Stimulated activated CD8-positive, alpha-beta memory T cell treated with anti-CD3 and anti-CD28 coated beads, Interleukin-12 subunit alpha, Interleukin-12 subunit beta, amount 100 ng/mL, for 4 hours (primary cell): ENCODE data around the gene CNTN1.

ENCODE experiments used
- DNase-seq: peaks from one replicate; pipeline ENCODE4 v3.0.0-alpha.2; 2020; ENCODE audit warnings: low read depth

CNTN1 gene

DNA sequence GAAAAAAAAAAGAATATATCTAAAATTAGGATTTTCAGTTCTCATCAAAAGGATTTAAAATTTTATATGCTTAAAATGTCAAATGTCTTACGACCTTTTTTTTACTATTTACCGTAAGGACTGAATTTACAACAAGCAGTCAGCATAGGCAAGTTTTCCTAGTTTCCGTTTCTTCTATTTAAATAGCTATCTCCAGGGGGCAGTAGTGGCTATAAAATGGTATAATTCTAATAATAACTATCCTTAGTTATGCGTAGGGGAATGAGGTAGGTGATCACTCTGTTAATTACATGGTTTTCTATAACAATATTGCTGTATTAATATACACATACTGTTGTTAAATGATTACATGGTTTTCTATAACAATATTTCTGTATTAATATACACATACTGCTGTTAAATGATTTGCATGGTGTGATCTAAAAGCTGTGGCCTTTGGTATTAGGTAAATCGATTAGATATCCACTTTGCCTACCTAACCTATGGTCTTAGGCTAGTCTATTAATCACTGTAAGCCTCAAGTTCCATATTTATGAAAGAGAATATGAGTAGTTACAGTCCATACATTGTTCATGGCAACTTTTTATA, 278.2 kb downstream of the CNTN1 start:
- DNase-seq: no peak

DNA sequence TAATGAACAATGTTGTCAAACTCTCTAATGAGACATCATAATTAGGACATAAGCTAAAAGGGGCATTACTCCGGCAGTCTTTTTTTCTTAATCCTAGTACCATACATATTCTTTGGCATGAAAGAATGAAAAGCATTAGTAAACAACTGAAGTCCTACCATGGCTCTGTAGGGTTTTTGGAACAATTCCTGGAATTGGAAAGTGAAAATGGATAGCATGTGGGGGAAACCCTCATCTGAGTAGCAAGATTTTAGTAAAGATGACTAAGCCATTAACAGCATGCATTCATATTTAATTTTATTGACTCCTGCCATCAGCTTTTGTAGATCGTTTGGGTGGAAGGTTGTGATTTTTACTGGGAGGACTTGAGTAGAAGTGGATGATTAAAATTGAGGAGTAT, 279.7 kb downstream of the CNTN1 start:
- no peak for DNase-seq

DNA sequence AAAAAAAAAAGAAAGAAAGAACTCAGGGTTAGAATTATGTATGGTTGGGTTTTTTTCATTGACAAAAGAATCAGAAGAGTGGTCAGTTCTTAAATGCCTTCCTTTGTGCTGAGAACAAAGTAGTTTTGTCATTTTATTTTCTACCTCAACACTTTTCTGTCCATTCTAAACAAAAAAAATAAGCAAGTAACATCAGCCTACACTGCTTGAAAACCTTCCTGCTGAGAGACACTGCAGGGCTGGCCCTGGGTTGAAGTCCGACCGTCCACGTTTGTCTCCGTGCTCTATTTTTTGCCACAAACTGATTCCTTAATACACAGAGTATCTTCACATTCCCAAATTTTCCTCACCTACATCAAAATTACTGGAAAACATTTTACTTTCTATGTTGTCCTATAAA, 284.3 kb downstream of the CNTN1 start:
- no peak for DNase-seq

DNA sequence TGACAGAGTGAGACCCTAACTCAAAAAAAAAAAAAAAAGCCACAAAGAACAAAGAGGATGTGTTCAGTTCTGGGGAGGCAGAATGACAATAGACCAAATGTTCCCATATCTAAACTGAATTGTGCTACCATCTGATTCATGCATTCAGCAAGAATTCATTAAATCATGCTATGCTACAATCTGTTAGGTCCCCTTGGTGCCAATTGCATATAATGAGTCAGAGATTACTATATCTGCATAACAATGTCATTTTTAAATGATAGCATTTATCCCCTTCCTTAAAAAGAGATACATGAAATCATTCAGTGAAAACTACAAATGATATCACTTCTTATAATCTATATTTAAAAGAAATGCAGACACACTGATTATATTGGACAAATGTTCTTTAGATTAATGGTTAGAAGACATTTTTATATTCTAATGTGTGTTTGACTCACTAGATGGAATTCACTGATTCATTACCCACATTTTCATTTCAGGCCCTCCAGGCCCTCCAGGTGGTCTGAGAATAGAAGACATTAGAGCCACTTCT, 288.3 kb downstream of the CNTN1 start:
- DNase-seq: no peak

DNA sequence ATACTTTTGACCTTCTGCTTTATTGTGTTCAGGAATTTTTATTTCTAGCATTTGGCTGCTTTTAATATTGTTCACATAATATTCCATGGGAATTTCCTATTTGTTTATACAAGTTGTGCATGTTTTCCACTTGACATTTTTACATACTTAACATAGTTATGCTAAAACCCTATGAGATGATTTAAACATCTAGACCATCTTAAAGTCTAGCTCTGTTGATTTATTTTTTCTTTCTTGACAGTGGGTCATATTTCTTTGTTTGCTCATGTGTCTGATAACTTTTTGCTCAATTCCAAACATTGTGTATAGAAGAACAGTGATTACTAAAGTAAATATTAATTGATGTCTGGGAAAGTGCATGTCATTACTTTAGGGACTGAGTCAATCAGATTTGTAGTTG, 293.8 kb downstream of the CNTN1 start:
- no peak for DNase-seq

DNA sequence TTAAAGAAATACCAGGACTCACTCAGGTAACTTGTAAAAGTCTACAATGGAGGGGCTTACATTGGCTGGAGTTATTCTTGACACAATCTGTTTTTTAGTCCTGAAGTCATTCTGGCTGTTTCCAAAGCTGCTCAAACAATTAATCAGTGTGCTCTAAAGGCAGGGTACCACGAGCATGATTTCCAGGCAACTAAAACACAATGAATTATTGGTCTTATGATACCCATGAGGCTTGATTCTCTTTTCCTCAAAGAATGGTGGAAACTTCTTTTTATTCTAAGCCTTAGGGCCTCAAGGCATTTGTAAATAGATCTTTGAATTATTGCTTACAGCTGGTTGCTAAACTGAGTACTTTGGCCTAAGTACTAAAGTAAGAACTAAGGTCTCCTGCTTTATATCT, 296.1 kb downstream of the CNTN1 start:
- DNase-seq: no peak

DNA sequence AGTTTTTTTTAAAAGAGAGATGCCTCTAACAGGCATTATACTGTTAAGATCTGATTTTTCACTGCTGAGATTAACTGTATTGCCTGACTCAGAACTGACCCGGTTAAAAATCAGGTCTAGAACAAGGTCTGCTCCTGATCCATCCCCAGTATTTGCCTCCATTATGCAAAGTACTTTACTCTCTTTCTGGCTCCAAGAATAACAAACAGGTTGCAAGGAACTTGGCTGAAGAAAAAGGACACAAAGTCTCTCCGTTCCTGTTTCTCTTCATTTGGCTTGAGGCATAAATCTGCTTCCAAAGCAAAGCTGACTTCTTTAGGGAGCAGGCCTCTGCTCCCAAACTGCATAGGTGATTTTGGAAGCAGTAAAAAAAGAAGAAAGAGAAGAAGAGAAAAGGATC, 296.6 kb downstream of the CNTN1 start:
- DNase-seq: no peak

DNA sequence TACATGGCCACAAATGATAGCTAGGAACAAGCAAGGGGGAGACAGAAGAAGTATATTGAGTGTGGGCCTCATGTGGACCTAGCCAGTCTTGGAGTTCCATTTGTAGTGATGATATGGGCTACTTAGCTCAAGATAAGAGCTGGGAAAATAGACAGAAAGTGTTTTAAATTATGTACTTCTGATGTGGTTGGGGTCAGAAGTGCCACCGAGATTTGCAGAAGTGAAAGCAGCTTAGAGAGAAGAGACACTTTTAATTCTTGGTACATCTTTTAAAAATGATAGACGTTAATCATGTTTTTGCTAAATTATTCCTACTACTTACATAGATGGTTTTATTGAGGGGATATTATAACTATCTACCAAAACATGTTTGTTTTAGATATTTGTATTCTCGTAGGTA, 297.5 kb downstream of the CNTN1 start:
- no peak for DNase-seq

DNA sequence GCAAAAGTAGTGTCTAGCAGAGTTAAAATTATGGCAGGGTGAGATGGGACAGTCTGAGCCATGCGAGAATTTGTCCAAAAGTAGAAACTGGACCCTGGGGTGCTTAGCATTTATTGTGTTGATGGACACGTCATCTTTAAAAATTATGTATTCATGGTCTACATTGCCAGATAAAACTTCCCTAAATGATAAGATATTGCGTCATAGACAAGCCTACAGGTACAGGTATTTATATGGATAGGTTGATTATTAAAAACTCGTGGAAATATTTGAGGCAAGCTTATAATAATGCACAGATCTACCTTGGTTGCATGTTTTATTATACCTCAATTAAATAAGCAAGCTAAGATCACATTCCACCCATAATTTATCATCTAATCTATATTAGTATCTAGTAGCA, 299.9 kb downstream of the CNTN1 start:
- no peak for DNase-seq

DNA sequence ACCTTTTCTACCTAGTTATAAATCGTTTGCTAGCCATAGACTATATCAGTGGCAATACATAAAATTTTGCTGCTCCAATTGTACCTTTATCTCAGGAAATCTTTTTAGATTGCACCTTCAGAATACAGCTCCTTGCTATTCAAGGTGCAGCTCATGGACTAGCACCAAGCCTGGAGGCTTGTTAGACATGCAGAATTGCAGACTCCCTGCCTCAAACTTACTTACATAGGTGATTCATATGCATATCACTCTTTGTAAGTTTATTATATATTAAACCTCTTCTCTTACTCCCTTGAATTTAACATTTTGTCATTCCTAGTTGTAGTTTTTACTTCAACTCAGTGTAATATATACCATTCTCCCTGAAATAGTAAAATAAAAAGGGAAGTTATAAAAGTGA, 300.4 kb downstream of the CNTN1 start:
- no peak for DNase-seq

DNA sequence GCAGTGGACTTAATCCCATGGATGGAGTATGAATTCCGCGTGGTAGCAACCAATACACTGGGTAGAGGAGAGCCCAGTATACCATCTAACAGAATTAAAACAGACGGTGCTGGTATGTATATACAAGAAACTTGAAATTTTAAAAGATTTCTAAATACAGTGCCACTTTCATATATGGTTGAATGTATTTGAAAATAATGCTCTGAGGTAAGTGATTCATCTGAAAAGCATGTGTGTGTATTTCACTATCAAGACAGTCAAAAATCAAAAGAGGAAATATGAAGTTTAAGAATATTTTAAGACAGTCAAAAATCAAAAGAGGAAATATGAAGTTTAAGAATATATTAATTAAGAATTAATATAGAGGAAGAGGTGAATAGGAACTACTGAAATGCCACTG, 300.9 kb downstream of the CNTN1 start:
- DNase-seq: no peak

DNA sequence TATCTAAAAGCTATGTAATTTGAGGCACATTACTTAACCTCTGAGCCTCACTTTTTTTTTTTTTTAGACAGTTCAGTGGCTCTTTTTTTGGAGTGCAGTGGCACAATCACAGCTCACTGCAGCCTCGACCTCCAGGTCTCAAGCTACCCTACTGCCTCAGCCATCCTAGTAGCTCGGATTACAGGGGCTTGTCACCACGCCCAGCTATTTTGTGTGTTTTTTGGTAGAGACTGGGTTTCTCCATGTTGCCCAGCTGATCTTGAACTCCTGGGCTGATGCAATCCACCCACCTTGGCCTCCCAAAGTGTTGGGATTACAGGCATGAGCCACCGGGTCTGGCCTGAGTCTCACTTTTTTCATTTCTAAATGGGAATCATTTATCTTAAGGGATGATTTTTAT, 303.9 kb downstream of the CNTN1 start:
- DNase-seq: no peak

DNA sequence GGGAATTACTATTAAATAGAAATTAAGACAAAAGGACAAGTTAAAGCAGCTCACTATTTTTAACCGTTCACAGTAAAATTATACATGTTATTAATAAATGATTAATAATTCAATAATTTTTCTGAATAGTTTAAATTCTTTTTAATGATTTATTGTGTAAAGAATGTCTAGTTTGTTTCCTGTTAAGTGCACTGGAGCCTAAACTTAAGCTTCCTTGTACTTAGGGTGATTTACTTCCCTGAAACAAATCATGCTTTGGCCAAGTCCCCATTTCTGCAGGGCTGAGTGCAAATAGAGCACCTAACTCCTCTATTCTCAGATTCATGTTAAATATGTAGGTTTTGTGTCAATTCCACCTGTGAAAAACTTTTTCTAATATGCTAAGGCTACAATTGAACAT, 307.0 kb downstream of the CNTN1 start:
- DNase-seq: no peak

DNA sequence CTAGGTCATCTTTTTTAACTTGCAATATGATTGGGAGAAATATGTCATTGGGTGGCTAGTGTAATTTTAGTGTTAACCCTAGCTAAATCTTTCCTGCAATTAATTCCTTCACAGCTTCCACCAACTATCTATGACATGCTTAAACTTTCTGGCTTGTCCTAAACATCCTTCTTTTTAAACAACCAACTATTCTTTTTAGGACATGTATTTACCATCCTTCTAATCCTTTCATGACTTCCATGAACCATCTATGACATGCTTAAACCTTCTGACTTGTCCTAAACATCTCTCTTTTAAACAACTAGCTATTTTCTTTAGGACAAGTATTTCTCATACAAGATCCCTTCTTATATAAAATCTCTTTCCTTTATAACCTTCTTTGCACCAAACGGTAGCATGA, 316.2 kb downstream of the CNTN1 start:
- no peak for DNase-seq

DNA sequence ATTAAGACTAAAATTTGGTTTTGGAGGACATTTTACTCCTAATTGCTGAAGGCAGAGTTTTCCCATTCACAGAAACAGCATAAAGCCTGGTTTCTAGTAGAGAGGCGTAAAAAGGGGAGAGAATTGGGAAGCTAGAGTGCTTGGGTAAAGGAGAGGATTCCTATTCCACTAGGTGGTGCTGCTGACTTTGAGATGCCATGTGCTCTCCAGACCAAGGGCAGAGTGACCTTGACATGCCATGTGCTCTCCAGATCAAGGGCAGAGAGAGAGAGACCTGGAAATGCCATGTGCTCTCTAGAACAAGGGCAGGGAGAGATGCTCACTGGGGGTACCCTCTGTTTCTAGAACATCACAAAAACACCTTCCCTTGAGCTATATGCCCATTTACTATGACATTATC, 319.7 kb downstream of the CNTN1 start:
- DNase-seq: no peak

DNA sequence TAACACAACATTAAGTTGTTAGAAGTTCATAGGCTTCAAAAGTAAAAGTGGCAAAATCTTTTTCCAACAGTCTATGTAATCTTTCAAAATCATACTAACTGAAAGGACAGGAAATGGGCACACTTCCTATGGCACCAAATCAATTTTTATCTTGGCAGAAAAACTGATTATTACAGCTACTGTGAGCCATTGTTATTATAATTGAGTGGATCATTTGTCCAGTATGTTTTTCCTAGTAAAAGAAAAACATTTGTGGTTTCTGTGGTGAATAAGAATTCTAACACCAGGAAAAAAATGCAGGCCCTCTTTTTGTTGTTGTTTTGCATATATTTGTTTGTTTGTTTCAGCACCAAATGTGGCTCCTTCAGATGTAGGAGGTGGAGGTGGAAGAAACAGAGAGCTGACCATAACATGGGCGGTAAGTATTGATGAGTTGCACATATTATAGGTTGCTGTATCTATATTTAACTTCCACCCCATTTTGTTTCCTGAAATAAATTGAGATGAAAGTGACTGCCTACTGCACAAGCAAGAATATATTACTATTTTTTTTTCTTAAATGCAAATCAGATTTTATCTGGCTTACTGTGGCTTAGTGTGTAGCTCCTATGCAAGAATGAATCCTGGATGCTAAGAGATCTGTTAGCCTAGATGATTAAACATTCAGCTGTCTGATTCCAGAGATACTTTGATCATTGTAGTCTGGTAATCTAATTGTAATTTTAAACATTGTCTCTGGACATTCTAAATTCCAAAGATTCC, 321.8 kb downstream of the CNTN1 start:
- no peak for DNase-seq

DNA sequence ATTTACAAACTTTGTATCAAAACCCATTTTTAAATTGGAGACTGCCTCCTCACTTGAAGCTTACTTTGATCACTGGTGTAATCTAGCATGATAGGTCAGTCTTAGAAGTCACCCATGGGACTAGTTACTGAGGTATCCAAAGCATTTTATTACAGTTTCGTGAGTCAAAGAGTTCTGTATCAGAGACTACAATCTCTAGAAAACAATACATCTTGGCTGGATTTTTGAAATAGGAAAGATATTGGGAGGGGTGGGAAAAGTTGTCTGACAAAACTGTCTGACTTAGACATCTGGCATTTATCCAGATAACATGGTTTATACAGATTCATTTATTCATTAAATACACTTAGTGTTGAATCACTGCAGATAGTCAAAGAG, 322.4 kb downstream of the CNTN1 start:
- no peak for DNase-seq

DNA sequence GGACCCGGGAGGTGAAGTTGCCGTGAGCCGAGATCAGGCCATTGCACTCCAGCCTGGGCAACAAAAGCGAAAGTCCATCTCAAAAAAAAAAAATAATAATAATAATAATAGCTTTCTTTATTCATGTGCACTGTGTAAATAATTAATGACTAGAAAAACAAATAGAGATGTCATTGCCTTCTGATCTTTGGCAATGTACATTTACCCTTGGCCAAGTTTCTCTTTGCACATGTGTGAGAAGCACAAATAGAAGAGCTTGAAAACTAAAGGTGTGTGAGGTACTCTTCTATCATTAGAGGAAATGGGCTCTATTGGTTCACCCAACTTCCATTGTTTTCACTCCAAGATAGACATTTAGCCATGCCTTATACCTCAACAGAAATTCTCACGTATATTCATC, 325.8 kb downstream of the CNTN1 start:
- no peak for DNase-seq

DNA sequence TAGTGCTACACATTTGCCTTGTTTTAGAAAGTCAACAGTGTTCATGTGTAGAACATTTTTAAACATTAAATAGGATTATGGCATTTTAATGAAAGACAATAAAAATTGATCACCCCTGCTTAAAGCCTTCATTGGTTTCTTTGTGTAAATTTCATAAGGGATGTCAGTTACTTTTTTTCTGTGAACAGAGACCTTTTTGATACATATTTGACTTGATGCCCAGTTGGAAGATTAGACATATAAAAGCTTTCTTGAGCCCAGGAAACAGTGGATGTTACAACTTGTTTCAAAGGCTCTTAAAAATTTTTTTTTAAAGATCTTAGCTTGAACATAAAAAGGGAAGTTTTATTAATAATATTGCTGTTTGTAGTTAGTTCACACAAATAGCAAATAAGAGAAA, 327.2 kb downstream of the CNTN1 start:
- DNase-seq: no peak

DNA sequence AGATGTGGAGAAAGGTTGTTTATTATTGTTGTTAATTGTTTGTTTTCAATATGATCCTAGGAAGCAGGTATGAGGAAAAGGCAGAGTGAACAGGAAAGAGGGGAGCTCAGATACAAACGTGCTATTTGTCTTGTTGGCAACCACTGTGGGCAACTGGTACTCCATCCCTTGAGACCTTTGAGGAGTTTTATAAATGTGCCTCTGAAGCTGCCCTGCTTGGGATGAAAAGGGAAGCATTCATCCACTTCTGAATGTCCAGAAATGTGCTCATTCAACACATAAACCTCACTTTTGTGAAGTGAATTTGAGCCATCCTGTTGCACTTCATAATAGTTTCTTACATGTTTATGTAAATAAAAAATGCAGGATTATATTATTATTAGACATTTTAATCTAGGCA, 331.6 kb downstream of the CNTN1 start:
- DNase-seq: no peak

DNA sequence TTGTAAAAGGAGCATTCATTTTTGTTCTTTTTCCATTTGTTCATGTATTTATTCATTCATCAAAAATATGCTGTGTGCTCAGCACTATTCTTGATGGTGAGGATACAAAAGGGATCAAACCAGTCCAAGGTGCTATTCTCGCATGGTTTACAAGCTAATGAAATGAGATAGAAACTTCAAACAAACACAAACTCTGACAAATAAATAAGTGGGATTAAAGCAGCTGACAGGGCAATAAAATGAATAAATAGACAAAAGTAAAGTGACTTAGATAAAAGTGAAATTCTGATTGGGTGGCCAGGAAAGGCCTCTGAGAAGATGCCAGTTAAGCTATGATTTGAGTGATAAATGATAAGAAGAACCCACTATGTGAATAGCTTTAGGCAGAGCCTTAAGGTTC, 333.9 kb downstream of the CNTN1 start:
- DNase-seq: no peak

DNA sequence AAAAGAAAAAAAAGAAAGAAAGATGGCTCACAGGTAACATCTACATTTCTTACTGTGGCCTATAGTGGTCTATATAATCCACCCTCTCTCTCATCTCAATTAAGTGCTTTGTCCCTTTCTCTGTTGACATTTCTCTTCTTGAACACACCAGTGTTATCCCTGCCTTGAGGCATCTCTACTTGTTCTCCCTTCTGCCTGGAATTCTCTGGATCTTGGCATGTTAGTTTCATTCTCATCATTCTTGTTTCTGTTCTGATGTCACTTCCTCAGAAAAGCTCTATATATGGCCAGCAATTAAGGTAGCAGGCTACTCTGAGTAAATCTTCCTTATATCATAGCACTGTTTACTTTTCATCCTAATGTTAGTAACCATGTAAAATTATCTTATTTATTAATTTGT, 340.1 kb downstream of the CNTN1 start:
- DNase-seq: no peak

DNA sequence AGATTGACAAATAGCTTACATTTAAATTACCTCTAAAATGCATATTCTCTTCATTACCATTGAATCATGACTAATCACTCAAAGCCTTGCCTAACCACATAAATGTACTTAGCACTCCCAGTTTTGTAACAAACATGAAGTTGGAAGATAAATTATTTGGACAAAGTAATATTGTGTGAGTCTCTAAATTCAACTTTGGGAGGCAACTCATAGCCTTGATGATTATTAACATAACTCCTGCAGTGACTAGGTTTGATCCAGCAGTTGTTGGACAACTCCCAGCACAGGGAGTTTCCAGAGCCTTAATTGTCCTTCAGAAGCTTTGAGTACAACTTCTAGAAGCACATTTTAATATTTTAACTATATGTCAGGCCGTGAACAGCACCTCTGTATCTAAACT, 342.4 kb downstream of the CNTN1 start:
- DNase-seq: no peak

DNA sequence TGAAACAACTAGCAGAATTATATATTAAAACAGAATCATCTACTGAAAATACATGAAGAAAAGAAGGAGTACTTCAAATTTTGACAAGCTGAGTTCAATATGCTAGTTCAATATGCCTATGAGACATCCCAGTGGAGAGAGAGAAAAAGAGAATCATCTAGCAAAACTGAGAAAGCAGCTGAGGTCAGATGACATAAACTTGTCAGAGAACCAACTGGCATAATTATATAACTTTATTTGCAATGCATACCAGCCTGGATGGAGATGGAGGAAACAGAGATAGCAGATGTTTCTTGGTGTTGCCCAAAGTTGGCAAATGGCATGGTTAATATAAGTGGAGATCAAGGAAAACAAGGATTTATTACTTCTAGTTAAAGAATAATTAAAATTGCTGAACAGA, 347.2 kb downstream of the CNTN1 start:
- DNase-seq: no peak
